Measurements from ENCODE around the gene AURKAIP1.
A peak's percentile ranks its signal among the peaks of the same experiment; 100 is the strongest.
"Not testable (repeated sequence)": the region's sequence is repeated elsewhere in the genome, so short reads cannot be mapped to it uniquely, and the experiment has no call there.

Gene AURKAIP1

DNA sequence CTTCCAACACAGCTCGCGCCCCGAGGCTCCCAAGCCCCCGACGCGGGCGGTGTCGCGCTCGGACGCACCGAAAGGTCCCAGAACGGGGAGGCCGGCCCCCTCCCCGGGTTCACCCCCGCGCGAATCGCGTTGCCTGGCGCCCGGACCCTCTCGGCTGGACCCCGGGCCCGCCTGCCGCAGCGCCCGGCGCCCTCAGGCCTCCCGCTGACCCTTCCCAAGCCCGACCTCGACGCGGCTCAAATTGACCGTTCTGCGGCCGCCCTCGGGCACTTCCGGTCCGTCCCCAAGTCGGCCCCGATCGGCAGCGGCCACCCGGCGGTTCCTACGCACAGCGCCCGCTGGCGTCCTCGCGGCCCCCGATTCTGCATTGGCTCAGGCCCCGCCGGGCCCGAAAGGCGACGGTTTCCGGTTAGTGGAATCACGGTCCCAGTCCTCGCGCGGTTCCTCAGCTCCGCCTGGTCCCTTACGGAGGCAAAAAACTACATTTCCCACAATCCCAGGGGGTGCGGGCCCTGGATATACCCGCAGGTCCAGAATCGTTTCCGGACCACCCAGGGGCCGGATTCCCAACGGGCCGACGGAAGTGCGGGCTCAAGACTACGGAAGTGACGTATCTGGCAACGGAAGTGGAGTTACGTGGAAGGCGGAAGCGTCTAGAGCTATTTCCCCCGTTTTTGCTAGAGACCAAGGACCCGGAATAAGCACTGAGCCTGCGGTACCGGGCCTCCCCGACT is at the start of gene AURKAIP1:
Gene AURKAIP1 (minus strand): TSS at position 279 of the 734 bp plus-strand sequence. CDS start 451 bp downstream, outside the sequence.
- ATAC-seq (peak; percentile 96), DNase-seq (peak; percentile 96)

GRCh38 chr1:1424707-1425106 is 49.7 kb upstream of the AURKAIP1 start:
- ATAC-seq (no peak), DNase-seq (no peak)

- no peak for DNase-seq
- no peak for ATAC-seq
Measured at GRCh38 chr1:1423245-1423597, 48.2 kb upstream of the AURKAIP1 start.

GRCh38 chr1:1422465-1423244 is 47.6 kb upstream of the AURKAIP1 start:
- DNase-seq (peak; percentile 41), ATAC-seq (peak; percentile 29)

- DNase-seq (no peak), ATAC-seq (no peak)
Measured at GRCh38 chr1:1421907-1422464, 47.0 kb upstream of the AURKAIP1 start.

DNA sequence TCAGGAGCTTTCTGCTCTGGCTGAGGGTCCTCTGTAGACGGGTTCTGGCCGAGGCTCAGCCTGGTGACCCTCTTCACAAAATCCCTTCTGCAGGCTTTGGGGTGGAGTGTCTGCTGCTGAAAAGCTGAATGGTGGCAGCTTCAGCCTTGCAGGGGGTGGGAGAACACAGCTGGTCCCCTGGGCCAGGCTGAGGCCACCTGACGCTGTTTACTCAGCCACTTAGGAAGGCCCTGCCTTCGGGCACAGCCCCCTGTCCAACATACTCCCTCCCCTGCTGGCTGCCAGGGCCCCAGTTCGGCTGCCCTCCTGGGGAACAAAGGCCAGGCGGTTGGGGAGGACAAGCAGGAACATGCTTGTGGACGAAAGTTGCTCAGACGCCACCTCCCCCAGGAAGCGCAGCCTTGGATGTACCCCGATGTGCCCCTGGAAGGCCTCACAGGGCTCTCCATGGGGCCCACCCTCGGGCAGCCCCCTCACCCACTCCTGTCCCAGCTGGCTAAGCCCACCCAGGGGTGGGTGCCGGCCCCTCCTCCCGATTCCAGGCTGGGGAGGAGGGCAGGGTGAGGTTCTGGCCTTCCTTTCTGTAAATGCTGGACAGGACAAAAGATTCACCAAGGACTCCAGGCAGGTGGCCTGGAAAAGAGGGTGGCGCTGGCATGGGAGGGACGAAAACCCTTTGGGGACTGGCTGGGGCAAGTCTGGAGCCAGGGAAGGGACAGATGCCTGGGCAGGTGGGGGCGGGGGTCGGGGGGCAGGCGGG is 46.3 kb upstream of the AURKAIP1 start, which contains the start of gene ANKRD65:
Gene ANKRD65 (minus strand): TSS at position 130 of the 760 bp plus-strand sequence. CDS start 271 bp downstream, outside the sequence.
- no peak for DNase-seq
- no peak for ATAC-seq

DNA sequence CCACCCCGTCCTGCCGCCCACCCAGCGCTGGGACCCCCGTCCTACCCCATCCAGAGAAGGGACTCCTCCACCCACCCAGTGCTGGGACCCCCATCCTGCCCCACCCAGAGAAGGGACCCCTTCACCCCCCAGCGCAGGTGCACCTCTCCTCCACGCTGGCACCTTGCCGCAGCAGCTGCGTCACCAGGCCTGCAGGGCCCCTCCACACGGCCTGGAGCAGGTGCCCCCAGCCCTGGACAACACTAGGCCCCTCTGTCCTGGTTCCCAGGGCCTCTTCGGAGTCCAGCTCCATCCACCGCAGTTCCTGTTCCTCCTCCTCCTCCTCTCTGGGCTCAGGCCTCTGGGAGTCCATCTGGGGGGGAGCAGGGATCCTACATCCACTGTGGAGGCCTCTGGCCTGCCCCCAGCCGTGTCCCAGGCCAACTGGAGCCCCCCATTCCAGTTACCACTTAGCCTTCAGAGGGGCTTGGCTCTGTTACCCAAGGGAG is 45.7 kb upstream of the AURKAIP1 start:
- DNase-seq (no peak), ATAC-seq (no peak)

GRCh38 chr1:1419813-1420653 is 45.0 kb upstream of the AURKAIP1 start:
- ATAC-seq (peak; percentile 33), DNase-seq (no peak)

DNA sequence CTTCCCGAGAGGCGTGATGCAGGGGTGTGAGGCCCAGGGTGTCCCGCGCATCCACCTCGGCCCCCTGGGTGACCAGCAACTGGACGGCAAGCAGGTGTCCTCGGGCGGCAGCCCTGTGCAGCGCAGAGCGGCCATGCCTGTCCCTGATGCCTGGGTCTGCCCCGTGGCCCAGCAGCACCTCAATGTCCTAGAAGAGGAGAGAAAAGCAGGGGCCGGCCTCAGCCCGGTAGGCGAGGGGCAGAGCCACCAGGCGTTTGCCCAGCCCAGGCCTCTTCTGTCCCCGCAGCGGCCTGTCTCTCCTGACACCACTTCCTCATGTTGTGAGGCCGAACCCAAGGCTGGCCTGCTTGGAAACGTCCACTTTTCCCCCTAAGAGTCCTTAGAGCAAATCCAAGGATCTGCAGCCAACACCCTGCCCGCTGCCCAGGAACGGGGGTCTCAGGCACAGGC is 44.4 kb upstream of the AURKAIP1 start:
- ATAC-seq, result no peak
- DNase-seq, result no peak

GRCh38 chr1:1418464-1419362 is 43.7 kb upstream of the AURKAIP1 start:
- ATAC-seq (no peak), DNase-seq (no peak)

GRCh38 chr1:1417825-1418463 is 42.9 kb upstream of the AURKAIP1 start:
- DNase-seq, ATAC-seq: not testable (repeated sequence)

DNA sequence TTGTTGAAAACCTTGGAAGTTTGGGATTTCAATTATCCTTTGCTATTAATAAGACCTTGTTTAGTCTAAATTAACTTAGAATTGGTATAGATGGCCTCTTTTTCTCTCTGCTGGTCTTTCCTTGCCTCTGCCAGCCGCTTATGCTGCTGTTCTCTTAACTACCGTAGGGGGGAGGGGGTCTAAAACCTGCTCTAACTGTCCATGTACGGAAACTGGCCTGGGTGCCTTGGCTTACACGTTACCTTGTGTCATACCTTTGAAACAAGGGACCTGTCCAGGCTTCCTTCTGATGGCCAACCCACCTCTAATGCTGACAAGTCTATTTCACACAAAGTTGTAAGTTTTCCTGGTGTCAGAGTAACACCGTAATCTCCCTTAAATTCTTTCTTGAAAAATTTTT is 42.4 kb upstream of the AURKAIP1 start:
- not testable (repeated sequence) for DNase-seq, ATAC-seq

DNA sequence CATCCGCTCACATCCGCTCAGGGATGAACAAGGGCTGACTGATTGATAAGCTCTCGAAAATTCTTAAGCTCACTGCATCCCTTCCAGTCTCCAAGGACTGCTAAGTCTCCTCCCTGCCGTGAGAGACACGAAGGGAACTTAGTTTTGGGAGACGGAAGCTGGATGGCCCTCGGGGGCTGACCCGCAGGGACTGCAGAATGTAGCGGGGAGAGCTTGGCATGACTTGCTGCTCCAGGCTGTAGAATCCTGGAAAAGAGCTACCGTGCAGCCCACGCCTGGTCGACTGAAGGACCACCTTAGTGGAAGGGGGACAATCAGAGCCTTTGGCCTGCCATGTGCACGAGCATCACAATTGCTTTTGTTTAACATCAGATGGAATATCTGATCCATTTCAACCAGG is 40.7 kb upstream of the AURKAIP1 start:
- no peak for DNase-seq
- ATAC-seq, result no peak

DNA sequence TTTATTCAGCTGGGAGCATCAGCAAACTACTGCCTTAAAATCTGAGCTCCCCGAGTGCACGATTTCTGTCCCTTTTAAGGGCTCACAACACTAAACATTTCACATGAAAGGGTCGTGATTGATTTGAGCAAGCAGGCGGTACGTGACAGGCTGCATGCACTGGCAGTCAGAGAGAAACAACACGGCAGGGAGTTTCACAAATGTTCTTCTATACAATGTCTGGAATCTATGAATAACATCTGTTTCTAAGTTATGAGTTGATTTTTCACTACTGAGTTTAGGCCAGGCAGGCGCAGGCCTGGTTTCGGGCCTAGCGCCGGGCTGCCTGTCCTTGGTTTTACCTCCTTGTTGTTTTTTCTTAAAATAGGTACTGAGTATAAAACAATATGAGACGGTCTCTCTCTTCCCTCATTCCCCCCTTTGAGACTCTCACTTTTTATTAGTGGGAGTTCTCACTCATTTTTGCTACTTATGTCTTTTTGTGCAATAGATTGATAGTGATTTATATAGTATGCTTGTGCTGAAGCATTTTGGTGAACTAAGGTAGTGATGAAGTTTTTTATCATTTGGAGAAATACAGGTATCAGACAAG is 37.4 kb upstream of the AURKAIP1 start:
- not testable (repeated sequence) for DNase-seq, ATAC-seq

DNA sequence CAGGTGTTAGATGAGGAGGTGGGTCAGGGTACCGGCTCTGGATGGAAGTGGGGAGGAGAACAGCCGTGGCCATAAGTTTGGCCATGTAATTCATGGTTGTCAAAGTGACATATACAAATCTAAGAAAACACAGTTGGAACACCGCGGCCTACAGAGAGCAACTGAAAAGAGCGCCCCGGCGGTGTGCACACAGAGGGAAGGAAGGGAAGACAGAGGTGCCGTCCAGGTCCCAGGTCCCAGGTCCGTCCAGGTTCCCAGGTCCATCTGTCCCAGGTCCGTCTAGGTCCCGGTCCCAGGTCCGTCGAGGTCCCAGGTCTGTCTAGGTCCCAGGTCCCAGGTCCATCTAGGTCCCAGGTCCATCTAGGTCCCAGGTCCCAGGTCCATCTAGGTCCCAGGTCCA is 36.6 kb upstream of the AURKAIP1 start:
- ATAC-seq, result no peak
- DNase-seq, result no peak

GRCh38 chr1:1410238-1410637 is 35.2 kb upstream of the AURKAIP1 start:
- not testable (repeated sequence) for DNase-seq, ATAC-seq

- peak; percentile 7 for ATAC-seq
- DNase-seq, result peak; percentile 29
Measured at GRCh38 chr1:1407636-1408318, 32.8 kb upstream of the AURKAIP1 start.

Data from stimulated activated naive CD8-positive, alpha-beta T cell treated with anti-CD3 and anti-CD28 coated beads, Interleukin-15, Interleukin-2, amounts not matched to agents 100 U/mL and 50 U/mL, for 24 hours (primary cell).